Gastroesophageal sphincter (tissue), 3 donors: ENCODE data around the gene KRTAP10-11.

Source experiments
- CTCF ChIP-seq, 4 experiments: fragments of 200-600 bp in 2 of 4; fragments of 450-650 bp in 2 of 4; sonication (generic) in 1 of 4; IDR thresholded peaks; one replicate each; pipeline ENCODE4 v1.5.1; 2017 to 2019; ENCODE audit warnings: antibody characterized with exemption in 4 of 4, mild to moderate bottlenecking in 2 of 4, moderate library complexity in 2 of 4
- EP300 ChIP-seq: sonication (generic); formaldehyde crosslinking; IDR thresholded peaks from one replicate; pipeline ENCODE4 v1.6.1; 2017; ENCODE audit warnings: antibody characterized with exemption, mild to moderate bottlenecking
- POLR2AphosphoS5 ChIP-seq: sonication (generic); formaldehyde crosslinking; IDR thresholded peaks from one replicate; pipeline ENCODE4 v1.6.1; 2017; ENCODE audit warnings: antibody characterized with exemption

DNA sequence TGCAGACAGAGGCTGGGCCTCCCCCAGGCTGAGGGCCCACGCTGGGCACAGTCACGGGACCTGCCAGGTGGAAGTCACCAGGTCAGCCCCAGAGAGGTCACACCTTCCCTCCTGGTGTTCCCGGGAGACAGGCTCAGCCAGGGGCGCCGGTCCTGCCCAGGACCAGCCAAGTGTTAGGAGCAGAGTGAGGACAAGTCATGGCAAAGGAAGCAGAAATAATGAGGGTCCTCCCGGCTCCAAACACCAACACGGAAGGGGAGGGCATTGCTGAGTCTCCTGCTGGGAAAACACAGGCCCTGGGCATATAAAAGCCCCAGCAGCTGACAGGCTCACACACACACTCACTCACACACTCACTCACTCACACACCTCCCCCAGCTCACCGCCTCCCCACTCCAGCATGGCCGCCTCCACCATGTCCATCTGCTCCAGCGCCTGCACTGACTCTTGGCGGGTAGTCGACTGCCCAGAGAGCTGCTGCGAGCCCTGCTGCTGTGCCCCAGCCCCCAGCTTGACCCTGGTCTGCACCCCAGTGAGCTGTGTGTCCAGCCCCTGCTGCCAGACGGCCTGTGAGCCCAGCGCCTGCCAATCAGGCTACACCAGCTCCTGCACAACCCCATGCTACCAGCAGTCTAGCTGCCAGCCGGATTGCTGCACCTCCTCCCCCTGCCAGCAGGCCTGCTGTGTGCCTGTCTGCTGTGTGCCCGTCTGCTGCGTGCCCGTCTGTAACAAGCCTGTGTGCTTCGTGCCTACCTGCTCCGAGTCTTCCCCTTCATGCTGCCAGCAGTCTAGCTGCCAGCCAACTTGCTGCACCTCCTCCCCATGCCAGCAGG is 9.0 kb upstream of the KRTAP10-11 start, which contains the start of gene KRTAP10-10:
- TF ChIP-seq CTCF (IDR thresholded peaks at IDR 0.05): no peak
- TF ChIP-seq EP300: no peak
- TF ChIP-seq POLR2AphosphoS5: no peak
